NCI-H146 (cell line): Measurements from ENCODE around the gene TBX19.

ENCODE experiments used
- DNase-seq: peaks from one replicate; lab custom pipeline; 2025; lab: John Stamatoyannopoulos, UW

The TBX19 gene

DNA sequence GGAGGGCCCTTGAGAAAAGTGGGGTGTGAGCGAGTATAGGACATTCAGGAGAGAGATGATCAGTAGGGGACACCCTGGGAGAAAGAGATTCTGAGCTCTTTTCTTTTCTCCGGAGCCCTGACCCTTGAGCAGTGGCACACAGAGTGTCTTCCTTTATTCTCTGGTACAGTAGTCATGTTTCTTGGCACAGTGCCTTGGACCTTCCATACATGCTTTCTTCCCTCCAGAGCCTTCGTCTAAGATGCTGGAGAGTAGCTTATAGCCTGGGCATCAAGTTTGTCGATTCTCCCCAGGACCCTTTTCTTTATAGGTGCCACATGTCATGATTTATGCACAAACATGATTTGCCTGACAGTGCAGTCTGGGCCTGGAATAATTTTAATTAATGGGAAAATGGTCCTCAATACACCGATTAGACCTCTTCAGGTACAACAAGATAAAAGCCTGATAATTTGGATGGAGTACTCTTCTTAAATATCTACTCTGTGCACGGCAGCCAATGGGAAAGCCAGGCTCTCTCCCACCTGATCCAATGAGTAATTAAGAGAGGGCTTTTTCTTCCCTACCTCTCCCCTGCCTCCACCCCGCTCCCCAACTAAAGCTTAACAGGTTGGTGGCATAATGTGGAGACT is at the start of gene TBX19:
TBX19 (plus strand) TSS at position 582 of the 632 bp plus-strand sequence. CDS start 214 bp downstream, outside the sequence.
- no peak for DNase-seq

DNA sequence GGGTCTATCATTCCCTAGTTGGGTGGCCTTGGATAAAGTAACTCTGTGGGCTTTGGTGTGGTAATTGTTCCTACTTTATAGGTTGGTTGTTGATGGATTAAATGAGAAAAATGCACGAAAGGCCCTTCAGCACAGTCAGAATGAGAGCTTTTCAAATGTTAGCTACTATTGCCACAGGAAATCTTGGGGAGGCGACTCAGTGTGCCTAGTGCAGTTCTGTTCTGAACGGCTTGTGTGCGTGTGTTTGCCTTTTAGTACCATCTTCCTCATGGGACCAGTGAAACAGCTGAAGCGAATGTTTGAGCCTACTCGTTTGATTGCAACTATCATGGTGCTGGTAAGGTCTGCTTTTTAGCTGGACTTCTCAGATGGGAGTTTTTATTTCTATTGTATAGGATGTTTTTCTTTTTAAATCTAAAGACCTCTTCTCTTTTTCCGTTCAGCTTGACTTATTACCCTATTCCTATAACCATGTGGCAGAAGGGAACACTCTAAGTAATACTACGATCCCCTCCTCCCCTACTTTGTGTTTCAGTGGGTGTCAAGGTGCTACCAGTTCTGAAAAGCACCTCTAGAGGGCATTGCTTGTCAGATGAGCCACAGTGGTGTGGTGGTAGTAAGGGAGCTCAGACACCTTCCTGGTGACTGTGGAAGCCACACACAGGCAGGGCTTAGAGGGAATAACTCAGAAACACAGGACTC is 45.7 kb upstream of the TBX19 start:
- DNase-seq: peak; percentile 36

DNA sequence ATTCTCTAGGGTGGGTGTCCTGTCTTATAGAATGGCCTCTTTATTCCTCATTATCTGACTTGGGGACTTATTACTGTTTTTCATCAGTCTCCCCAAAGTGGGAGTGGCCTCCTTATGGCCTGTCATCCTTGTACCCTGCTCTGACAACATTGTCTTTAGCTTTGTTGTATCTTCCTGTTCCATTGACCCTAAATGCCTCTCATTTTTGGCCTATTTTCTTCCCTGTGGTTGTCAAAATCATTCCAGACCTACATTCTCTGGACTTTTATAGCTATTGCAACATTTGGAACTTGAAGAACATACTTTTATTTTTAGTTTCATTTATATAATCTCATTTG is 45.2 kb upstream of the TBX19 start:
- DNase-seq: no peak

DNA sequence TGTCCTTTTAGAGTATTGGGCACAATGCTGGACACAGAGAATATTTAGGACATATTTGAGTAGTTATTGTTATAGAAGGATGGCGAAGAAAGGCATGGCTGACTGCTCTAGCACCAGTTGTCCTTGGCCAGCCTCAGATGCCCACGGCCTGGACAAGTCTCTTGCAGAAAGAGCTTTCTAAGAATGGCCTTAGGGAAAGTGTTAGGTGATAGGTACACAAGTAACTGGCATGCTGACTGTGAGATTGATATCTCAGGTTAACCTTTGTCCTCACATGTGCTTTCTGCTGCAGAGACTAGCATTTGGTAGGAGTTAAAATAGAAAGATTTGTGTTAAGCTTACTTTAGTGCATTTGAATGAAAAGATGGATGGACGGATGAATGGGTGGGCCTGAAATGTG is 44.7 kb upstream of the TBX19 start:
- DNase-seq: no peak

DNA sequence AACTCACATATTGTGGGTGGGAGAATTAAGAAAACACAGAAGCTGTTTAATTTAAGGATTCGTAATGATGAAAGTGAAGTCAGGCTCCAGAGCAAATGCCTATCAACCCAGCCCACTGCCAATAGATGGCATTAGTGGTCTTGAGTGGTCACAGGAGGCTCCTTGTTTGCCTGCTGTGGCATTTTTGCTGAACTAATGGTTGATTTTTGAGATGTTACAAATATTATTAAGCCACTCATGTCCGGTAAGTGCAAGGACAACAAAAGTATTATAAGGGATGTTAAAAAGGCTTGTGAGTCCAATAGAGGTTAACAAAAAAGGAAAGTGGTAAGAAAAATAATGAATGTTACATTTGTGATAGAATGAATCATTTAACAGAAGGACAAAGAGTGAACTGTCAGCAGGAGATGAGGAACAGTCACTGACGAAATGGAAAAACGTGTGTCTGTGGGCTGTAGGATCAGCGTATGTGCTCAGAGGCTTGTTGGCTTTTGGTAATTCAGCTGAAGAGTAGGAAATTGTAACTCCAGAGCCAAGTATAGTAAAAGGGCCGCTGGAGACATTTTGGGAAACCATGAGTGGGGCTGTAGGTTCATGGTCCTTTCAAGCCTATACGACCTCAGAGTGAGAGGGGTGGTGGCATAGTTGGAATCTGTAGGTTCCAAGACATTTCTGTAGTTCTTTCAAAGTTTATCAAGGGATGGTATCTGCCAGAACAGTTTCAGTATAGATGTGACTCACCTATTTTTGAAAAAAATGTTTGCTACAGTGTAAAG is 43.7 kb upstream of the TBX19 start:
- no peak for DNase-seq

DNA sequence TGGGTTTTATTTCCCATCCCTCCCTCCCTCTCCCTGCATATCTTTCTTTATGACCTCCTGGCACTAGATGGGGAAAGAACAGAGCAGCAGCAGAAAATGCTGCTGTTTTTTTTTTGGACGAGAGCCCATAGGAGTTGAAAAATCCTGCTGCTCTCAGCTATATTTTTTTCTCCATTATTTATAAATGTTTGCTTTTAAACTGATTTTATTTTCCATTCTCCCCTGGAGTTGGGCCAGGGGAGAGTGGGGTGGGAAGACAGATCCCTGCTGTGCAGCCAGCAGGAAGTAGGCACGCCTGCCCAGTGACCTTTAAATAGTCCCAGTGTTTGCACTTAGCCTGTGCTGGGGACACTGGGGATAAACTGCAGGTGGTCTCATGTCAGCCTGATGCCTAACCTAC is 37.5 kb upstream of the TBX19 start:
- DNase-seq: peak; percentile 82

DNA sequence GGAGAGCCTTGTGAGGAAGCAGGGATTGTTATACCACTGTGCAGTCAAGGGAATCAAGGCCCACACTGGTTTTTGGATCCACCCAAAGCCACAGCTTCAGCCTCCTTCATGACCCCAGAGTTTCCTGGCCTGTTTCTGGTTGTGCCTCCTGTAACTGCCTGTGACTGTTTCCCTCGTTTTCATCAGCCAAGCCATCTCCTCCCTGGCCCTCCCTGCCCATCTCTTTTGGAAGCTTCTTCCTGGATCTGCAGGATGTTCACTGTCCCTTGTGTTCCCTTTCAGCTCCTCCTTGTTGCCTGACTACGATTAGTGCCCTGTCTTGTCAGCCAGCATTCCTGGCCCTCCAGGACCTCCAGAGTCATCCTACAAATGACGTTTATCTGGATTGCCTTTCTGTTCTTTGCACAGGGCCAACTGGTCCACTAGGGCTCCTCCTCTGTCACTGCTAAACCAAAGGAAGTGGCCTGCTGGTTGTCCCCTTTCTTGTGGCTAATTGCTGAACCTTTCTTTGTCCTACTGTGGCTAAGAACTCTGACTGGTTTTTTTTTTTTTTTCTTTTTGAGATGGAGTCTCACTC is 37.0 kb upstream of the TBX19 start:
- DNase-seq: peak; percentile 26

DNA sequence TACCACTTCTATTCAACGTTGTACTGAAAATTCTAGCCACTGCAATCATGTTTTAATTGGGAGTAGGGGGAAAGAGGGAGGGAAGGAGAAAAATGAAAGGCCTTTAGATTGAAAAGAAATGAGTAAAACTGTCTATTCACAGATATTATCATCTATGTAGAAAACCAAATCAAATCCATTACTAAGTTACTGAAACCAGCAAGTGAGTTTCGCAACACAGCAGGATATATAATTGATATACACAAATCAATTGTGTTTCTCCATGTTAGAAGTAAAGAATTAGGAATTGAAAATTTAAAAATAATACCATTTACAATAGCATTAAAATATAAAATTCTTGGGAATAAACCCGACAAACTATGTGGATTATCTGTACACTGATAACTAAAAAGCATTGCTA is 35.6 kb upstream of the TBX19 start:
- DNase-seq: no peak

DNA sequence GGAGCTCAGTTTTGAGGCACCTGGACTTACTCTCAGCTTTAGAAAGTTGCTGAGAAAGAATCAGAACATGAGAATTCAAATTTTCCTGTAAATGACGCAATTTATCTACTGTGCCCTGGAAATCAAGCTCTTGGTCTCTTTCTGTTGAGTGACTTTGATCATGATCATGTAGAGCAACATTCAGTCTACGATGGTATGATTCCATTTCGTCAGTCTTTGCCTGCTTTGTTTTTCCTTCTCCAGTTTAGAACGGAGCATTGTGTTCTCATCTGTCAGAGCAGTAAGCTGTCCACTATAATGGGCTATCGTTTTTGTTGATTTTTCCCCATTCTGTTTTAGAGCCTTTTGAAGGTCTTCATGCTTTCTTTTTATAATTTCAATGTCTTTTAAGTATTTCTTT is 34.2 kb upstream of the TBX19 start:
- no peak for DNase-seq

DNA sequence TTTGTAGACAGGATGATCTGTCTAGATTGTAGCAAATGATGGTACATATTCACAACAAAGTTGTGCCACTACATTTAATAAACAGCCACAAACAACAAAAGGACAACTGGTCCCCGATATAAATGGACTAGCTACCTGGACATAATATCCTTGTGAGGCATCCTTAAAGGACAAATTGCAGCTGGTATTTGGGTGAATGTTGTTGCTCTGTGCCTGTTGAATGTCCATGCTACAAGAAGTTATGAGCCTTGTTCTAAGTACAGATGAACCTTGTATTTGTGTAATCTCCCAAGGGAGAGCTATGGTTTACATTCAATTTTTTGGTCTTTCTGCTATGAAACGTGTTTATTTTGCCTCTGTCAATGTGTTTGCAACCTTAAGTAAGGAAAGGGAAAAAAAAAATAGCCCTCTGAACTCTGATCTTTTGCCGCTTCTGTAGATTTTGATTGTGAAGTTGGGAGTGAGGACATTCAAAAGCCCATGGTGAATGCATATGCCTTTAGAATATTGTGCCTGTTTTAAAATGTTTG is 28.4 kb upstream of the TBX19 start:
- no peak for DNase-seq

DNA sequence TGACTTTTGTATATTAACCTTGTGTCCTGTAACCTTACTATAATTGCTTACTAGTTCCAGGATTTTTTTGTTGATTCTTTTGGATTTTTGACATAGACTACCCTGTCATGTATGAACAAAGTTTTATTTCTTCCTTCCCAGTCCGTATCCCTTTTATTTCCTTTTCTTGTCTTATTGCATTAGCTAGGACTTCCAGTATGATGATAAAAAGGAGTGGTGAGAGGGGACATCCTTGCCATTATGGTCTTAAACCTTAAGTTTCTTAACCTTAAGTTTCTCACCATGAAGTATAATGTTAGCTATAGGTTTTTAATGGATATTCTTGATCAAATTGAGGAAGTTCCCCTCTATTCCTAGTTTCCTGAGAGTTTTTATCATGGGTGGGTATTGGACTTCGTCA is 24.5 kb upstream of the TBX19 start:
- no peak for DNase-seq

DNA sequence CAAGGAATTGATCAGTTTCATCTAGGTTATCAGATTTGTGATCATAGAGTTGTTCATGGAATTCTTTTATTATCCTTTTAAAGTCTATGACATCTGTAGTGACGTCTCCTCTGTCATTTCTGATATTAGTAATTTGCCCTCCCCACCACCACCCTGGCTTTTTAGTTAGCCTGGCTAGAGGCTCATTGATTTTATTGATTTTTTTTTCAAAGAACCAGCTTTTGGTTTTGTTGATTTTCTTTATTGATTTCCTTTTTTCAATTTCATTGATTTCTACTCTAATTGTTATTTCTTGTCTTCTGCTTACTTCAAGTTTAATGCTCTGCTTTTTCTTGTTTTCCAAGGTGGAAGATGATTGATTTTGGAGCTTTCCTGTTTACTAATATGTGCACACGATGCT is 23.3 kb upstream of the TBX19 start:
- DNase-seq: no peak

DNA sequence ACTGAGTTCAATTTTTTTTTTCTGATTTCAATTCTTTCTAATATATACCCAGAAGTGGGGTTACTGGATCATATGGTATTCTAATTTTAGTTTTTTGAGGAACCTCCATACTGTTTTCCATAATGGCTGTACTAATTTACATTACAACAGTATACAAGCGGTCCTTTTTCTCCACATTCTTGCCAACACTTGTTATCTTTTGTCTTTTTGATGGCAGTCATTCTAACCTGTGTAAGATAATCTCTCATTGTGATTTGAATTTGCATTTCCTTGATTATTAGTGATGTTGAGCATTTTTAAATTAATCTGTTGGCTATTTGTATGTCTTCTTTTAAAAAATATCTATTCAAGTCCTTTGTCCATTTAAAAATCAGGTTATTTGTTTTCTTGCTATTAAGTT is 21.1 kb upstream of the TBX19 start:
- no peak for DNase-seq

DNA sequence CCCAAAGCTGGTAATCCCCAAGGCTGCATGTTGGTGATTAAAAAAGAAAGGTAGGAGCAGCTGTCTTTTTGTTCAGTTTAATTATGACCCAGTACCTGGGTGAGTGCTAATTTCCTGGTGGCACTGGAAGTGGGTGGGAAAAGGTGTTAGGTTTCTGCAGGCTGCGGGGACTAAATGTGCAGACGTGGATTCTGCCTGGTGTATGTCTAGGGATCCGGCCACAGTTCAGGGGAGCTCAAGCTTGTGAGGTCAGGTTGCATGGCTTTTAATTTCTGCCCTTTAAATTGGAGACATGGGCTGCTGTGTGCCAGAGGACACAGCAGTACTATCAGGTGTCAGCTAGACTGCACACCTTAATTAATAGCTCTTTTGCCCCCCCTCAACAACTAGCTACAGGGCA is 20.3 kb upstream of the TBX19 start:
- peak; percentile 87 for DNase-seq

DNA sequence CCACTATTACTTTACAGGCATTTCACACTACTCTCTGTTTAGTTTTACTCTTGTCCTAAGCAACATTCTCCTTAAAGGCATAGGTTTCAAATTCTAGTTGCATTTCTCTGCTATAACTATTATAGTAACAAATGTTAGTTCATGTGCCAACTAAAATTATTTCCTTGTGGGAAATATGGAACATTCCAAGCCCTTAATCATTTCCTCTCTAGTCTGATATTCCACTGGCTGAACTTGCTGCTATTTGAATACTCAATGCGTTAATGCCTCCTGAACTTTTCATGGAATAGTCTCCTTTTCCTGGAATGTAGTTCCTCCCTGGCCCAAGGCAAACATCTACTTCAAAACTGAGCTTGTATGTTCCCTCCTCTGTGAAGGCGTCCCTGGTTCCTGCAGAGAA is 19.3 kb upstream of the TBX19 start:
- no peak for DNase-seq

DNA sequence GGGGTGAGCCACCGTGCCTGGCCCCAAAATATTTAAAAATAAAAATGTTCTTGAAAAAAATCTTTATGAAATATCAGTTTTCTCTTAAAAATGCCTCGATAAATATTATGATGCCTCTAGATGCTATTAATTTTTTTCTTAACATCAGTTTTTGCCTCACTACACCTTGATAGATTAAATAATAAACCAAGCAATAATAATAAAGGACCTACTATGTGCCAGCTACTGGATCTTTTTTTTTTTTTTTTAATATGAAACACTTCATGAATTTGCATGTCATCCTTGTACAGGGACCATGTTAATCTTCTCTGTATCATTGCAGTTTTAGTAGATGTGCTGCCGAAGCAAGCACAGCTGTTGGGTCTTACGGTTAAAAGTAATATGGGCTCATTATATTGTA is 17.5 kb upstream of the TBX19 start:
- DNase-seq: no peak

DNA sequence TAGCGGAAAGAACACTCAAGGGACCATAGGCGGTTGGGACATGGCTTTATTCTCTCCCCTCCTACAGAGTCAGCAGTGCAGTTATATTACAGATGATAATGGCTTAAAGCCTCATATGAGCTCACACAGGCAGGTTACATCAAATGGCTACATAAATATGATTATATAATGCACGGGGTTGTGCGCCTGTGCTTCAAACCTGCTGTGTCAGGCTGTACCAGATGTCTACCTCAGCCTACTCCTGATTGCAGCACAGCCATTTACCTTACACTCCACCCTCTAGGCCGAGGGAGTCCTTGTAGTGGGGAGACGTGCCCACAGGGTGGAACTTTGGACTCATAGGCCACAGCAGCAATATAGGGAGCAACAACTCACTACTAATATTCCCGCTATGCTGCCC is 16.4 kb upstream of the TBX19 start:
- DNase-seq: no peak

DNA sequence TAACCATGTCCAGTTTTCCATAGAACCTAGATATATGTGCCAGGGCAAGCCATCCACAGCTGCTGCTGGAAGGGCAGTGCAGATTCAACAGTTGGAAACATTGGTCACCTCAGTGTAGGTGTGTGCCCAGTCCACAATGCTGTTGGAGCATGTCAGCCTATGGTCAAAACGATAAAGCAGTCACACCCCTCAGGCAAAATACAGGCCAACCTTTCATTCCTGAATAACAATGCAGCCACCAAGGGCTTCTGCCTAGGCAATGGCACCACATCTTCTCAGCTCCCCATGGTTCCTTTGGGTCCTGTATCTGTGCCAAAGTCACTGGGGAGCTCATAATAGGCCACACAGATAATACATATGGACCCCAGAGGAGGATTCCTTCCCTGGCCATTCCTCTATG is 15.1 kb upstream of the TBX19 start:
- no peak for DNase-seq

DNA sequence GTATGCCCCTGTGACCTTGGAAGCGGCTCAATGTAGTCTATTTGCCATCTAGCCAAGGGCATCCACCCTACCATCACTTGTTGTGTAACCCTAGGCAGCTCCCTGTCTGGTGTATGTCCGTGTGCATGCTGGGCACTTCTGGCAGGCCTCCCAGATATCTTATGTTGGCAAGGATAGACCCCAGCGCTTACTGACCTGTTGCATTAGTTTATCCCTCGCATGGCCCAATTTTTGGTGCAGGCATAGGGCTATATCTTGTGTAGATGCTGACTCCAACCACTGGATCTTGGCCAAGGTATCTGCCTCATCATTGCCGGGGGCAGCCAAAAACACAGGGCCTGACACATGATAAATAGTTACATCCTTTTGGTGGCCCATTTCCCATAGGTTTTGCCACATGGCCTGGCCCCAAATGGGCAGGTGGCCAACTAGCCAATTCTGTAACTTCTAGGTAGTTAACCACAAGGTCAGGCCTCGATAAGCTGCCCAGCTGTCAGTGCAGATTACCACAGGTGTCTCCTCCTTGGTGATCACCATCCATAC is 14.0 kb upstream of the TBX19 start:
- DNase-seq: no peak

DNA sequence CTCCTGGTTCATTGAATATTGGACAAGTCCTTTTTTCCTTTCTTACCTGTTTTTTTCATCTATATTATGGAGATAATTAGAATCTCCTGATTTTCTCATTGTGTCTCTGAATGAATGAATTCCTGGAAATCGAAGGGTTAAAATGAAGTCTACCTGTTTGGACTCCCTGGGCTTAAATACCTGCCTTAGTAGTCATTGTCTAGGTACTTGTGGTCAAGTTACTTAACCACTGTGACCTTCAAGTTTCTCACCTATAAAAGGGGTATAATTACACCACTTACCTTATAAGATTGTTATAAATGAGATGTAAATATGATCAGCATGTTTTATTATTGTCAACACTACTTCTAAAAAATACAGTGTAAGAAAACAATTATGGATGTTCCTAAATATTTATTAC is 9.0 kb upstream of the TBX19 start:
- no peak for DNase-seq

DNA sequence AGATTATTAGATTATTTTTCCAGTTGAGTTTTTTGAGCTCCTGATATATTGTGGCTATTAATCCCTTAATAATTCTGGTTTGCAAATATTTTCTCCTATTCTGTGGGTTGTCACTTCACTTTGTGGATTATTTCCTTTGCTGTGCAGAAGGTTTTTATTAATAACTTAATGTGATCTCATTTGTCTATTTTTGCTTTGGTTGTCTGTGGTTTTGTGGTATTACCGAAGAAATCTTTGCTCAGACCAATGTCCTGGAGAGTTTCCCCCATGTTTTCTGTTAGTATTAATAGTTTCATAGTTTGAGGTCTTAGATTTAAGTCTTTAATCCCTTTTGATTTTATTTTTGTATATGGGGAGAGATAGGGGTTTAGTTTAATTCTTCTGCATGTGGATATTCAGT is 7.1 kb upstream of the TBX19 start:
- DNase-seq: no peak

DNA sequence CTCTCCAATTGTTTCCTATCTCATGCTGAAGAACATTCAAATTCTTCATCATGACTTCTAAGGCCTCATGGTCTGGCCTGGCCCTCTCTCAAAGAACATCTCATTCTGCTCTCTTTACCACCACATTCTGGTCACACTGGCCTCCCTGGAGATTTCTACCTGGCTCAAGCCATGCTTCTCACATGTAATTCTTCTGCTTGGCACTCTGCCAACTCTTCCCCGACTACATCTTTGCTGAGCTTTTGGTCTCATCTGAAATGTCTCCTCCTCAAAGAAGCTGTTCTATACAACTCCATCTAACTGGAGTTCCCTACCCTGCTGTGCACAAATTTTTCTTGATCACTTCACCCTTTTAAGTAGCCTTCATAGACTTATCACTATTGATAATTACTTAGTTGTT is 1.4 kb upstream of the TBX19 start:
- no peak for DNase-seq
